GM12875 (cell line): ENCODE data around the gene TMPRSS13.

Experiments
- H3K4me3 ChIP-seq: one replicate; pipeline ENCODE4 v1.5.1; 2011; ENCODE audit warnings: low read depth, low read length, control low read depth
- TF ChIP-seq, protein P1 (sequence below): IDR thresholded peaks from 2 replicates; pipeline ENCODE4 v1.5.1; 2011; ENCODE audit warnings: low read depth, mild to moderate bottlenecking, control low read depth, inconsistent platforms, low read length, moderate library complexity, borderline replicate concordance; ENCODE audit not compliant: insufficient read depth

Gene TMPRSS13

GRCh38 chr11:117851852-117852251 lies 77.3 kb downstream of the TMPRSS13 start:
- TF ChIP-seq, protein P1, sequence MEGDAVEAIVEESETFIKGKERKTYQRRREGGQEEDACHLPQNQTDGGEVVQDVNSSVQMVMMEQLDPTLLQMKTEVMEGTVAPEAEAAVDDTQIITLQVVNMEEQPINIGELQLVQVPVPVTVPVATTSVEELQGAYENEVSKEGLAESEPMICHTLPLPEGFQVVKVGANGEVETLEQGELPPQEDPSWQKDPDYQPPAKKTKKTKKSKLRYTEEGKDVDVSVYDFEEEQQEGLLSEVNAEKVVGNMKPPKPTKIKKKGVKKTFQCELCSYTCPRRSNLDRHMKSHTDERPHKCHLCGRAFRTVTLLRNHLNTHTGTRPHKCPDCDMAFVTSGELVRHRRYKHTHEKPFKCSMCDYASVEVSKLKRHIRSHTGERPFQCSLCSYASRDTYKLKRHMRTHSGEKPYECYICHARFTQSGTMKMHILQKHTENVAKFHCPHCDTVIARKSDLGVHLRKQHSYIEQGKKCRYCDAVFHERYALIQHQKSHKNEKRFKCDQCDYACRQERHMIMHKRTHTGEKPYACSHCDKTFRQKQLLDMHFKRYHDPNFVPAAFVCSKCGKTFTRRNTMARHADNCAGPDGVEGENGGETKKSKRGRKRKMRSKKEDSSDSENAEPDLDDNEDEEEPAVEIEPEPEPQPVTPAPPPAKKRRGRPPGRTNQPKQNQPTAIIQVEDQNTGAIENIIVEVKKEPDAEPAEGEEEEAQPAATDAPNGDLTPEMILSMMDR: no peak

DNA sequence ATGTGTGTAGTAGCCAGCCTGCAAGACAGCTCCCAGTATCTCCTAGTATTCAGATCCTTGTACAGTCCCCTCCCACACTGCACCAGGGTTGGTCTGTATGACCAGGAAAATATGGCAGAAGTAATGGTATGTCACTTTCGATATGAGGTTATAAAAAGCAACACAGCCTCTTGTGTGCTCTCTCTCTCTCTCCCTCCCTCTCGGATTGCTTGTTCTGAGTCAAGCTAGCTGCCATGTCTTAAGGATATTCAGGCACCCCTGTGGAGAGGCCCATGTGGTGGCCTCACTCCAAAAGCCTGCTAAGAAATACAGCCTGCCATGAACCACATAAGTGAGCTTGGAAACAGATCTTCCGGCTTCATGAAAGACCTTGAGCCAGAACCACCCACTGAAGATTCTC lies 78.1 kb downstream of the TMPRSS13 start:
- TF ChIP-seq, protein P1: no peak
- H3K4me3 ChIP-seq: no peak overlapping the region

More at GRCh38 chr11:117851852-117852251, 77.3 kb downstream of the TMPRSS13 start:
- no peak overlapping the region for H3K4me3 ChIP-seq
